HUES6 (cell line): ENCODE measurements around the gene BOC.

Experiments used
- H3K27ac ChIP-seq: 2 replicates; pipeline ENCODE4 v1.7.0; 2013; ENCODE audit warnings: low read depth, mild to moderate bottlenecking, low read length, inconsistent platforms
- H3K27me3 ChIP-seq: 2 replicates; pipeline ENCODE4 v1.6.1; 2013; ENCODE audit warnings: low read length; ENCODE audit not compliant: control insufficient read depth, insufficient read depth
- H3K36me3 ChIP-seq: 2 replicates; pipeline ENCODE4 v1.6.1; 2013; ENCODE audit warnings: low read length; ENCODE audit not compliant: control insufficient read depth, insufficient read depth
- H3K4me1 ChIP-seq: 2 replicates; pipeline ENCODE4 v1.6.1; 2013; ENCODE audit warnings: low read length; ENCODE audit not compliant: control insufficient read depth, insufficient read depth
- H3K4me3 ChIP-seq: 2 replicates; pipeline ENCODE4 v1.5.1; 2013; ENCODE audit warnings: low read depth, low read length
- H3K9ac ChIP-seq: one replicate; pipeline ENCODE4 v1.6.1; 2013; ENCODE audit warnings: mild to moderate bottlenecking, low read length
- H3K9me3 ChIP-seq: 2 replicates; pipeline ENCODE4 v1.6.1; 2013; ENCODE audit warnings: low read depth, low read length; ENCODE audit not compliant: control insufficient read depth, insufficient read depth

BOC gene

GRCh38 chr3:113277941-113278598 is 66.7 kb downstream of the BOC start:
- Histone ChIP-seq H3K4me3 (no peak overlapping the region), H3K27ac (no peak overlapping the region), H3K9ac (no peak overlapping the region), H3K36me3 (peaks cover 7% of the 10 kb centered on the region), H3K9me3 (no peaks in the 10 kb centered on the region), H3K27me3 (no peaks in the 10 kb centered on the region), H3K4me1 (peaks cover 12% of the 10 kb centered on the region)

GRCh38 chr3:113278599-113278955 is 67.2 kb downstream of the BOC start:
- Histone ChIP-seq H3K36me3 (peaks cover 7% of the 10 kb centered on the region), H3K27ac (no peak overlapping the region), H3K9me3 (no peaks in the 10 kb centered on the region), H3K27me3 (no peaks in the 10 kb centered on the region), H3K4me3 (no peak overlapping the region), H3K4me1 (peaks cover 12% of the 10 kb centered on the region), H3K9ac (no peak overlapping the region)

GRCh38 chr3:113279686-113280085 is 68.3 kb downstream of the BOC start:
- no peak overlapping the region for H3K4me3 ChIP-seq
- H3K4me1 ChIP-seq, result peaks cover 12% of the 10 kb centered on the region
- no peak overlapping the region for H3K9ac ChIP-seq
- no peaks in the 10 kb centered on the region for H3K27me3 ChIP-seq
- H3K27ac ChIP-seq, result no peak overlapping the region
- H3K36me3 ChIP-seq, result peaks cover 8% of the 10 kb centered on the region
- no peaks in the 10 kb centered on the region for H3K9me3 ChIP-seq

GRCh38 chr3:113283306-113283705 is 71.9 kb downstream of the BOC start:
- Histone ChIP-seq H3K27ac (no peak overlapping the region), H3K36me3 (peaks cover 9% of the 10 kb centered on the region), H3K4me1 (0 out of 2 replicates have a peak, but pooled peaks cover 1% of the 10 kb centered on the region), H3K9ac (no peak overlapping the region), H3K27me3 (no peaks in the 10 kb centered on the region), H3K4me3 (no peak overlapping the region), H3K9me3 (no peaks in the 10 kb centered on the region)

DNA sequence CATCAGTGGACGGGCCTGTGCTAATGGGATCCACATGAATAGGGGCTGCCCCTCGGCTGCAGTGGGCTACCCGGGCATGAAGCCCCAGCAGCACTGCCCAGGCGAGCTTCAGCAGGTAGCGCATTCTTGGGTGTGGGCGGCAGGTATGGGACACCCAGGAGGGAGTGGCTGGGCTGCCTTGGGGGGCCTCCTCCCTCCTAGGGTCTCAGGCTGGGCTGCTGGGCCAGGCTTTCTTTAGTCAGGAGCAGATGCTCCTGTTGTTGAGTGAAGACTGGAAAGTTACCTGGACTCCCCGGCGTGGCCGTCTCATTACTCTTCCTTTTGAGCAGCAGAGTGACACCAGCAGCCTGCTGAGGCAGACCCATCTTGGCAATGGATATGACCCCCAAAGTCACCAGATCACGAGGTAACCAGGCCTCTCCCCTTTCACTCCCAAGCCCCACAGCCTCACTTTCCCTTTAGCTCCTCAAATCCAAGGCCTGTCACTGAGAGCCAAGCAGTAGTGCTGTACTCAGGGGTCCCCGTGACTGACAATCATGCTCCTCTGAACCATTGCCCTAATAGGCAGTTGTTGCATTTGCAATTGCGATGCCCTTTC is 73.2 kb downstream of the BOC start:
- no peak overlapping the region for H3K9ac ChIP-seq
- H3K4me1 ChIP-seq, result no peaks in the 10 kb centered on the region

GRCh38 chr3:113285226-113285625 is 73.9 kb downstream of the BOC start:
- no peak overlapping the region for H3K27ac ChIP-seq
- H3K27me3 ChIP-seq, result no peaks in the 10 kb centered on the region
- H3K4me1 ChIP-seq, result no peaks in the 10 kb centered on the region
- peaks cover 9% of the 10 kb centered on the region for H3K36me3 ChIP-seq
- H3K9me3 ChIP-seq, result no peaks in the 10 kb centered on the region
- H3K9ac ChIP-seq, result no peak overlapping the region
- no peak overlapping the region for H3K4me3 ChIP-seq

More for the DNA sequence above, 73.2 kb downstream of the BOC start:
- Histone ChIP-seq H3K36me3 (peaks cover 9% of the 10 kb centered on the region), H3K4me3 (no peak overlapping the region), H3K9me3 (no peaks in the 10 kb centered on the region), H3K27ac (no peak overlapping the region), H3K27me3 (no peaks in the 10 kb centered on the region)

DNA sequence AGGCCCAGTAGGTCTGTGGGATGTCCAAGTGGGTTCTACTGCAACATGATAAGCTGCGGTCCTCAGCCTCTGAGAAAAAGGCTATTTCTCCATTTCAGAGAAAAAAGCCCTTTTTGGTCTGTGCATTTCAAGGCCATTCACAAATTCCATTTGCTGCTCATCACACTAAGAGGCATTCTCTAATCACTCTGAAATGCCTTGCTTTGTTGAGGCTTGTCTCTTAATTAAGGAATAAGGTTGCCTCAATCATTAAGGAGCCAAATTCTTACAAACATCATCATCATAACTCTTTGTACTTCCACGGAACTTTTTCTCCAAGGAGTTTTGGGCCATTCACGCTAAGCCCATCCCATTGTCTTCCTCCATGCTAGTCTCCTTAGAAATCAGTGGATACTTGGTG is 74.4 kb downstream of the BOC start:
- Histone ChIP-seq H3K9ac (no peak overlapping the region), H3K27ac (no peak overlapping the region), H3K9me3 (no peaks in the 10 kb centered on the region), H3K4me1 (no peaks in the 10 kb centered on the region), H3K36me3 (peaks cover 5% of the 10 kb centered on the region), H3K4me3 (no peak overlapping the region), H3K27me3 (no peaks in the 10 kb centered on the region)

- no peak overlapping the region for H3K9ac ChIP-seq
- no peaks in the 10 kb centered on the region for H3K4me1 ChIP-seq
- no peak overlapping the region for H3K4me3 ChIP-seq
- H3K36me3 ChIP-seq, result 0 out of 2 replicates have a peak, but pooled peaks cover 2% of the 10 kb centered on the region
- no peaks in the 10 kb centered on the region for H3K27me3 ChIP-seq
- H3K9me3 ChIP-seq, result no peaks in the 10 kb centered on the region
- no peak overlapping the region for H3K27ac ChIP-seq
Observed at GRCh38 chr3:113286524-113286923, 75.2 kb downstream of the BOC start.

DNA sequence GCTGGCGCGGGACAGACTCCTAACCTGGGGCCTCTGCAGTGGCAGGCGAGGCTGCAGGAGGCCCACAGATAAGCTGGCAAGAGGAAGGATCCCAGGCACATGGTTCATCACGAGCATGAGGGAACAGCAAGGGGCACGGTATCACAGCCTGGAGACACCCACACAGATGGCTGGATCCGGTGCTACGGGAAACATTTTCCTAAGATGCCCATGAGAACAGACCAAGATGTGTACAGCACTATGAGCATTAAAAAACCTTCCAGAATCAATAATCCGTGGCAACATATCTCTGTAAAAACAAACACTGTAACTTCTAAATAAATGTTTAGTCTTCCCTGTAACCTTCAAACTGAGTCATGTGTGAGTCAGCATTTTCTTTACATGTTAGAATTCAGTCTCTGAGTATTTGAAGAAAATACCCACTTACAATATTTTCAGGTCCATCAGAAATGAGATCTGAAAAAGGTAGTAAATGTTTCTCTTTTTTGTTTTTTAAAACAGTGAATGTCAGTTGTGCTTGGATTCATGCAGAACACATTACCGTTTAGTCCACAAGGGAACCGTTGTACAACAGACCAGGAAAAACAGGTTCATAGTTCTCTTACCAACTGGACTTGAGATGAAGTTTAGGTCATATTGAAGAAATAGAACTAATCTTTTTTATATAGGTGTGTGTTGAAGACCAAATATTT is 75.9 kb downstream of the BOC start:
- Histone ChIP-seq H3K4me3 (no peak overlapping the region), H3K9ac (no peak overlapping the region), H3K36me3 (0 out of 2 replicates have a peak, but pooled peaks cover 2% of the 10 kb centered on the region), H3K9me3 (no peaks in the 10 kb centered on the region), H3K27me3 (no peaks in the 10 kb centered on the region), H3K27ac (no peak overlapping the region), H3K4me1 (no peaks in the 10 kb centered on the region)

GRCh38 chr3:113287803-113288648 is 76.7 kb downstream of the BOC start:
- Histone ChIP-seq H3K27ac (no peak overlapping the region), H3K36me3 (0 out of 2 replicates have a peak, but pooled peaks cover 2% of the 10 kb centered on the region)

More at GRCh38 chr3:113287803-113288648, 76.7 kb downstream of the BOC start:
- H3K4me1 ChIP-seq, result no peaks in the 10 kb centered on the region
- H3K27me3 ChIP-seq, result no peaks in the 10 kb centered on the region
- H3K9me3 ChIP-seq, result no peaks in the 10 kb centered on the region
- no peak overlapping the region for H3K9ac ChIP-seq
- H3K4me3 ChIP-seq, result no peak overlapping the region
